A673 (cell line): ENCODE measurements around the gene GJB6. TPM values are rescaled to one million over a fixed set of nuclear protein-coding genes. Genes with fewer than 3 reads are reported as not detected.
A peak's percentile ranks its signal among the peaks of the same experiment; 100 is the strongest.

ENCODE experiments used
- BruUV-seq: library from RNA; stranded (reverse); fragments of 400-500 nt; replicated peaks from 2 replicates; lab custom pipeline; 2021; lab: Mats Ljungman, UMichigan
- CTCF ChIA-PET: fragments of 300-600 bp; sonication (Branson Sonifier 250); formaldehyde crosslinking; loops from one replicate; lab custom pipeline; 2022; ENCODE audit warnings: antibody characterized with exemption; lab: Charles Lee
- POLR2A ChIA-PET: fragments of 300-600 bp; sonication (Branson Sonifier 250); formaldehyde crosslinking; loops from one replicate; lab custom pipeline; 2022; ENCODE audit warnings: antibody characterized with exemption; ENCODE audit not compliant: low non-redundant PET; lab: Charles Lee
- DNase-seq: peaks from one replicate; pipeline ENCODE4 v3.0.0-alpha.2; 2015; ENCODE audit warnings: low spot score
- H3K27ac ChIP-seq: fragments of 200-600 bp; sonication (generic); 2 replicates; pipeline ENCODE4 v1.5.1; 2016; ENCODE audit warnings: mixed run types, low read depth, mild to moderate bottlenecking, mixed read lengths, antibody characterized with exemption, low read length; ENCODE audit not compliant: poor library complexity, severe bottlenecking
- H3K27me3 ChIP-seq: fragments of 200-600 bp; sonication (generic); replicated peaks from 2 replicates; pipeline ENCODE4 v1.6.1; 2017; ENCODE audit warnings: mixed run types, low read depth, mild to moderate bottlenecking, mixed read lengths, antibody characterized with exemption, low read length; ENCODE audit not compliant: insufficient read depth, poor library complexity
- H3K36me3 ChIP-seq: fragments of 200-600 bp; sonication (generic); 2 replicates; pipeline ENCODE4 v1.6.1; 2016; ENCODE audit warnings: mixed run types, mild to moderate bottlenecking, mixed read lengths, antibody characterized with exemption, low read length; ENCODE audit not compliant: insufficient read depth, poor library complexity, severe bottlenecking
- H3K4me1 ChIP-seq: fragments of 200-600 bp; sonication (generic); 2 replicates; pipeline ENCODE4 v1.6.1; 2017; ENCODE audit warnings: mixed run types, mild to moderate bottlenecking, mixed read lengths, antibody characterized with exemption, low read length; ENCODE audit not compliant: insufficient read depth, poor library complexity, severe bottlenecking
- H3K4me3 ChIP-seq: fragments of 200-600 bp; sonication (generic); 2 replicates; pipeline ENCODE4 v1.5.1; 2016; ENCODE audit warnings: low read depth, mixed run types, mild to moderate bottlenecking, mixed read lengths, low read length; ENCODE audit not compliant: poor library complexity, severe bottlenecking
- H3K9me3 ChIP-seq: fragments of 200-600 bp; sonication (generic); 2 replicates; pipeline ENCODE4 v1.6.1; 2016; ENCODE audit warnings: mixed run types, low read depth, mild to moderate bottlenecking, mixed read lengths, antibody characterized with exemption, low read length; ENCODE audit not compliant: poor library complexity, severe bottlenecking
- EZH2 ChIP-seq: fragments of 200-600 bp; sonication (generic); IDR thresholded peaks from 2 replicates; pipeline ENCODE4 v1.6.1; 2017; ENCODE audit warnings: borderline replicate concordance, low read depth, mild to moderate bottlenecking, mixed read lengths, antibody characterized with exemption, low read length; ENCODE audit not compliant: poor library complexity, severe bottlenecking
- intact Hi-C: fragments of 100-400 bp; cut with micrococcal nuclease; formaldehyde crosslinking; loops from one replicate; pipeline ENCODE4 v1.10.0; 2022; ENCODE audit not compliant: unreplicated experiment
- total RNA-seq: library from RNA; stranded (reverse); gene quantifications from 2 replicates; pipeline ENCODE4 v1.2.3, GENCODE V29; 2021
- TF ChIP-seq, protein P1 (sequence below): fragments of 300-800, 200-600 bp; sonication (generic); conservative IDR thresholded peaks from 2 replicates; pipeline ENCODE4 v1.5.1; 2017; ENCODE audit warnings: low read depth, mild to moderate bottlenecking, antibody characterized with exemption, low read length, moderate library complexity, mixed read lengths

GJB6 gene
- total RNA-seq, 1 experiment from 2014 or later: not detected

DNA sequence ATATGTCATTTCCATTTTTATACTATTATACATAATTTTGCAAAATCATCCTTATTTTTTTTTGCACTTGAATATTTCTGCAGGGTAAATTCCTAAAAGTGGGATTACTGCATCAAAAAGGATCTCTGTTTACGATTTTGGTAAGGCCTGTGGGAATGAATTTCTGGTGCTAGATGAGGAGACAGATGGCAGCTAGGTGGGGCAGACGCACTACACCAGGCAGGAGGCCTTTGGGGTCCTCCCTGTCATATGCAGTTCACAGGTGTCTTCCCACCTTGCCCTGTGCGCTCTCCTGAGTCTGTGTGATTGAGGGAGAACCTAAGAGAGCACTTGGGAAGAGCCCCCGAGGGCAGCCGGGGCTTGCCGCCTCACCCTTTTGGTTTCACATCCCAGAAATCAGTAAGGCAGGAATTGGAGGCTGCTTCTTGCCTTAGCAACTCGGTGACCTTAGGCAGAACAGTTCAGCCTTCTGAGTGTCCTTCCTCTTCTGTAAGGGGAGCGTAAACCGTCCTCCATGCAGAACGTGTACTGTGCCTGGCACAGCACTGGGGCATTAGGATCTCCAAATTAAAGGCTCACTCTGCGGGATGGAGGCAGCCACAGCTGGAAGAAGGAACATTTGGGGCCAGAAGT is 25.9 kb downstream of the GJB6 start:
- H3K27ac ChIP-seq: no peak overlapping the region
- H3K4me1 ChIP-seq: no peaks in the 10 kb centered on the region
- TF ChIP-seq, protein P1, sequence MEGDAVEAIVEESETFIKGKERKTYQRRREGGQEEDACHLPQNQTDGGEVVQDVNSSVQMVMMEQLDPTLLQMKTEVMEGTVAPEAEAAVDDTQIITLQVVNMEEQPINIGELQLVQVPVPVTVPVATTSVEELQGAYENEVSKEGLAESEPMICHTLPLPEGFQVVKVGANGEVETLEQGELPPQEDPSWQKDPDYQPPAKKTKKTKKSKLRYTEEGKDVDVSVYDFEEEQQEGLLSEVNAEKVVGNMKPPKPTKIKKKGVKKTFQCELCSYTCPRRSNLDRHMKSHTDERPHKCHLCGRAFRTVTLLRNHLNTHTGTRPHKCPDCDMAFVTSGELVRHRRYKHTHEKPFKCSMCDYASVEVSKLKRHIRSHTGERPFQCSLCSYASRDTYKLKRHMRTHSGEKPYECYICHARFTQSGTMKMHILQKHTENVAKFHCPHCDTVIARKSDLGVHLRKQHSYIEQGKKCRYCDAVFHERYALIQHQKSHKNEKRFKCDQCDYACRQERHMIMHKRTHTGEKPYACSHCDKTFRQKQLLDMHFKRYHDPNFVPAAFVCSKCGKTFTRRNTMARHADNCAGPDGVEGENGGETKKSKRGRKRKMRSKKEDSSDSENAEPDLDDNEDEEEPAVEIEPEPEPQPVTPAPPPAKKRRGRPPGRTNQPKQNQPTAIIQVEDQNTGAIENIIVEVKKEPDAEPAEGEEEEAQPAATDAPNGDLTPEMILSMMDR: no peak
- no peak for TF ChIP-seq EZH2
- DNase-seq: no peak
- POLR2A ChIA-PET: no interaction called here
- CTCF ChIA-PET: no interaction called here
- H3K36me3 ChIP-seq: no peaks in the 10 kb centered on the region
- no peak overlapping the region for H3K4me3 ChIP-seq
- peaks cover 4% of the 10 kb centered on the region for H3K27me3 ChIP-seq
- intact Hi-C loops: no loop called here
- BruUV-seq: no TSS peak
- H3K9me3 ChIP-seq: no peaks in the 10 kb centered on the region

DNA sequence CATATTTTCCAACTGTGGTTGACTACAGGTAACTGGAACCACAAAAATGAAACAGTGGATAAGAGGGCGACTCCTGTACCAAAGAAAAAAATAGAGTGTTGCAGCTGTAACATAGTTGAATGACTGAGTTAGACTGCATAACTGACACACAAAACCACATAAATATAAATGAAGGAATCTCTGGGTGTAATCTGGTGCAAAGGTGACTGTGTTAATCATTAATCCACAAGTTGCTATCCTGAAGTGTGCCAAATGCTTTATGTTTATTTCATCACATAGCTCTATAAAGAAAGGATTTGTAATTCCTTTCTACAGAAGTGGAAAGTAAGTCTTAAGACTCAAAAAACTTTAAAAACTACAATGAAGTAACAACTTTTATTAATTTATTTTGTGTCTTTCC is 33.3 kb downstream of the GJB6 start:
- H3K9me3 ChIP-seq: no peaks in the 10 kb centered on the region
- TF ChIP-seq EZH2: no peak
- TF ChIP-seq, protein P1: no peak
- H3K27ac ChIP-seq: no peak overlapping the region
- H3K27me3 ChIP-seq: peaks cover 40% of the 10 kb centered on the region
- intact Hi-C loops: no loop called here
- H3K36me3 ChIP-seq: no peaks in the 10 kb centered on the region
- H3K4me1 ChIP-seq: peaks cover 3% of the 10 kb centered on the region
- H3K4me3 ChIP-seq: no peak overlapping the region
- CTCF ChIA-PET: no interaction called here
- no TSS peak for BruUV-seq
- no peak for DNase-seq
- POLR2A ChIA-PET: interaction anchor here (0.8 kb wide), 1 partner anchor 242 kb away, joined by 4 read pairs; no protein-coding TSS in a partner anchor

GRCh38 chr13:20197361-20197834 is 34.7 kb downstream of the GJB6 start:
- ChIA-PET POLR2A (interaction anchor here (0.6 kb wide), 1 partner anchor 172 kb away, joined by 5 read pairs; no protein-coding TSS in a partner anchor), CTCF (interaction anchor here (0.6 to 1.0 kb wide), 4 partner anchors 11 to 292 kb away, joined by 3 to 12 read pairs (median 4); no protein-coding TSS in a partner anchor)
- Histone ChIP-seq H3K27me3 (peaks cover 54% of the 10 kb centered on the region), H3K9me3 (no peaks in the 10 kb centered on the region), H3K36me3 (no peaks in the 10 kb centered on the region), H3K27ac (no peak overlapping the region), H3K4me3 (no peak overlapping the region), H3K4me1 (peaks cover 12% of the 10 kb centered on the region)
- intact Hi-C loops: loop anchor here (1.0 kb wide), 1 partner anchor 292 kb away; no protein-coding TSS in a partner anchor
- DNase-seq: peak; percentile 63
- BruUV-seq: no TSS peak
- no peak for TF ChIP-seq EZH2
- TF ChIP-seq, protein P1: peak; percentile 80
